HCT116 (cell line): Measurements from ENCODE around the gene PNLDC1. TPM values are rescaled to one million over a fixed set of nuclear protein-coding genes. Genes with fewer than 3 reads are reported as not detected.

Experiments used
- ATAC-seq: fragments of 200-7000 bp; cut with Tn5 transposase; 2 replicates; pipeline ENCODE4 v1.9.1; 2020; ENCODE audit warnings: mild to moderate bottlenecking, moderate library complexity
- BruUV-seq: library from RNA; stranded (reverse); fragments of 400-500 nt; replicated peaks from 2 replicates; lab custom pipeline; 2021; lab: Mats Ljungman, UMichigan
- CTCF ChIA-PET: fragments of 300-600 bp; sonication (Branson Sonifier 250); formaldehyde crosslinking; loops from one replicate; lab custom pipeline; 2021; ENCODE audit warnings: antibody characterized with exemption; lab: Charles Lee
- POLR2A ChIA-PET: fragments of 300-600, 350-600 bp; sonication (Branson Sonifier 250); formaldehyde crosslinking; loops from one replicate; lab custom pipeline; 2021; ENCODE audit warnings: antibody characterized with exemption; lab: Charles Lee
- RAD21 ChIA-PET, 2 experiments: fragments of 300-600 bp; sonication (Branson Sonifier 250); formaldehyde crosslinking; loops; one replicate each; lab custom pipeline; 2023; ENCODE audit warnings: low total read pairs in 2 of 2; ENCODE audit not compliant: uncharacterized antibody in 2 of 2, unreplicated experiment in 2 of 2, low non-redundant PET in 1 of 2; lab: Charles Lee
- DNase-seq: peaks from one replicate; pipeline ENCODE4 v3.0.0-alpha.2; 2010; ENCODE audit warnings: low read depth, low spot score
- H2AFZ ChIP-seq: fragments of 200-600 bp; shearing (Covaris generic), sonication (generic); 2 replicates; pipeline ENCODE4 v1.6.1; 2017; ENCODE audit warnings: low read depth, mixed run types, mixed read lengths, antibody characterized with exemption, low read length; ENCODE audit not compliant: poor library complexity, severe bottlenecking
- H3K27ac ChIP-seq: 2 replicates; pipeline ENCODE4 v1.5.1; 2012; ENCODE audit warnings: low read depth, low read length
- H3K27me3 ChIP-seq: fragments of 200-600 bp; sonication (generic); 2 replicates; pipeline ENCODE4 v1.6.1; 2016; ENCODE audit warnings: mixed run types, low read length, mixed read lengths; ENCODE audit not compliant: insufficient read depth
- H3K36me3 ChIP-seq, 2 experiments: fragments of 200-500 bp in 1 of 2; fragments of 200-600 bp in 1 of 2; sonication (Bioruptor generic) in 1 of 2; sonication (generic) in 1 of 2; 2 replicates each; pipeline versions ENCODE4 v1.5.1 to v1.6.1; 2014 to 2016; ENCODE audit warnings: low read length in 2 of 2, inconsistent platforms in 1 of 2, mixed read lengths in 1 of 2, mixed run types in 1 of 2; ENCODE audit not compliant: insufficient read depth in 2 of 2, control insufficient read depth in 1 of 2
- H3K4me1 ChIP-seq, 2 experiments: fragments of 200-600 bp in 1 of 2; sonication (generic) in 1 of 2; 2 replicates each; pipeline versions ENCODE4 v1.5.1 to v1.6.1; 2012 to 2017; ENCODE audit warnings: low read length in 2 of 2, inconsistent platforms in 1 of 2, mild to moderate bottlenecking in 1 of 2, mixed read lengths in 1 of 2, mixed run types in 1 of 2, moderate library complexity in 1 of 2; ENCODE audit not compliant: insufficient read depth in 2 of 2, control insufficient read depth in 1 of 2
- H3K4me2 ChIP-seq: fragments of 200-600 bp; sonication (generic); 2 replicates; pipeline ENCODE4 v1.6.1; 2017; ENCODE audit warnings: mixed run types, low read length, mixed read lengths
- H3K4me3 ChIP-seq, 2 experiments: fragments of 200-600 bp in 1 of 2; sonication (generic) in 1 of 2; replicated peaks in 1 of 2; 2 replicates each; pipeline ENCODE4 v1.5.1; 2011 to 2016; ENCODE audit warnings: low read length in 2 of 2, control low read depth in 1 of 2, low read depth in 1 of 2, mild to moderate bottlenecking in 1 of 2, mixed read lengths in 1 of 2, mixed run types in 1 of 2
- H3K79me2 ChIP-seq: fragments of 200-600 bp; sonication (generic); 2 replicates; pipeline ENCODE4 v1.6.1; 2017; ENCODE audit warnings: mild to moderate bottlenecking, mixed run types, low read length, moderate library complexity, mixed read lengths; ENCODE audit not compliant: insufficient read depth
- H3K9ac ChIP-seq: fragments of 200-600 bp; sonication (generic); 2 replicates; pipeline ENCODE4 v1.6.1; 2016; ENCODE audit warnings: low read length, mixed read lengths
- H3K9me2 ChIP-seq: fragments of 200-600 bp; sonication (generic), shearing (Covaris generic); 2 replicates; pipeline ENCODE4 v1.6.1; 2017; ENCODE audit warnings: mixed run types, mild to moderate bottlenecking, moderate library complexity; ENCODE audit not compliant: insufficient read depth
- H3K9me3 ChIP-seq, 2 experiments: fragments of 200-500 bp in 1 of 2; fragments of 200-600 bp in 1 of 2; sonication (Bioruptor generic) in 1 of 2; sonication (generic) in 1 of 2; 2 replicates each; pipeline ENCODE4 v1.6.1; 2014 to 2017; ENCODE audit warnings: low read length in 2 of 2, mixed read lengths in 2 of 2, inconsistent platforms in 1 of 2, low read depth in 1 of 2, mild to moderate bottlenecking in 1 of 2, mixed run types in 1 of 2, moderate library complexity in 1 of 2; ENCODE audit not compliant: control insufficient read depth in 1 of 2, insufficient read depth in 1 of 2
- H4K20me1 ChIP-seq: fragments of 200-600 bp; sonication (generic), shearing (Covaris generic); 2 replicates; pipeline ENCODE4 v1.6.1; 2017; ENCODE audit warnings: mixed run types, mild to moderate bottlenecking, moderate library complexity; ENCODE audit not compliant: insufficient read depth
- JUND ChIP-seq: IDR thresholded peaks from 2 replicates; pipeline ENCODE4 v1.6.1; 2012
- SIN3A ChIP-seq: IDR thresholded peaks from 2 replicates; pipeline ENCODE4 v1.6.1; 2012; ENCODE audit warnings: low read depth
- intact Hi-C: fragments of 100-400 bp; cut with micrococcal nuclease; formaldehyde crosslinking; loops from 2 replicates; pipeline ENCODE4 v1.10.0; 2022
- total RNA-seq: library from RNA; stranded (reverse); gene quantifications from one replicate; pipeline ENCODE4 v1.2.1, GENCODE V29; 2021; ENCODE audit not compliant: unreplicated experiment
- TF ChIP-seq, protein P1 (sequence below): IDR thresholded peaks from 2 replicates; pipeline ENCODE4 v1.6.1; 2012
- TF ChIP-seq, protein P2 (sequence below): IDR thresholded peaks from 2 replicates; pipeline ENCODE4 v1.6.1; 2012; ENCODE audit warnings: low read depth

The PNLDC1 gene
- total RNA-seq, 1 experiment from 2014 or later: 0.37 TPM

DNA sequence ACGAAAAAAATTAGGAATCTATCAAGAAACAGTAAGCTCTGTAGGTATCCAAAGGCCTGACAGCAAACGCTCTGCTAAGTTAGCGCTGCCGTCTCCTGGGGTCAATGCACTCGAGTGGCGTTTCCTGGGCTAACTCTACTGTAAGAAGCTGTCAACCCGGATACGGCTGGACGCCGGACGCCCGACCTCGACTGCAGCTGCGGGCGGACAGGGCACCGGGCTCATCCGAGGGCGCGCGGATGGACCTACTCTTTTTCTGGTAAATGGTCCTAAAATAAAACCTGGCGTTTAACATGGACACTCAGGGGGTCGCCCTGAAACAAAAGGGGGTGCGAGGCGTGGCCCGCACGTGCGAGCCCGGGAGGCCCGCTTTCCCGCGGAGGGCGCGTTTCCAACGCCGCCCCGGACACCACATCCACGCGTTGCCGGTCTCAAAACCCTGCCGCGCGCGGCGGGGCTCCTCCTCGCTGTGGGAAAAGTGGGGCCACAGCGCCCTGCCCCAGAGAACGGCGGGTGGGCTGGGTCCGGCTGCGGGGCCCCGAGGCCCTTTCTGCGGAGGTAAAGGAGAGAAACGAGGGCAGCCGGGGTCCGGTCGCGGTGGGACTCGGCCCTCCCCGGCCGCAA, 11.2 kb upstream of the PNLDC1 start:
- CTCF ChIA-PET: no interaction called here
- Histone ChIP-seq H3K4me2 (peak overlapping the region; percentile 89), H3K79me2 (peaks cover 92% of the 10 kb centered on the region), H3K9me3 (no peaks in the 10 kb centered on the region), H3K27me3 (no peaks in the 10 kb centered on the region), H4K20me1 (peaks cover 36% of the 10 kb centered on the region; the same call in 1 of the 2 replicates), H3K4me1 (peaks cover 11 to 20% of the 10 kb centered on the region in 2 experiments; a peak in 3 of 4 replicates), H3K9ac (peak overlapping the region; percentile 92), H3K27ac (peak overlapping the region; percentile 70), H3K36me3 (peaks cover 32 to 57% of the 10 kb centered on the region in 2 experiments), H3K4me3 (peak overlapping the region; percentile 92 to 97), H3K9me2 (no peaks in the 10 kb centered on the region), H2AFZ (no peak overlapping the region)
- RAD21 ChIA-PET: no interaction called here
- ATAC-seq (no peak; the same call in 1 of the 2 replicates), DNase-seq (no peak)
- POLR2A ChIA-PET: interaction anchor here (0.9 to 1.3 kb wide), 6 partner anchors 11 to 97 kb away, joined by 3 to 20 read pairs (median 4); partner anchors contain the start of gene WTAP
- intact Hi-C loops: loop anchor here (1.0 to 5.0 kb wide), 3 partner anchors 26 to 178 kb away; partner anchors contain the start of genes ACAT2, IGF2R and WTAP
- BruUV-seq: no TSS peak
- TF ChIP-seq JUND: no peak
- TF ChIP-seq, protein P1, sequence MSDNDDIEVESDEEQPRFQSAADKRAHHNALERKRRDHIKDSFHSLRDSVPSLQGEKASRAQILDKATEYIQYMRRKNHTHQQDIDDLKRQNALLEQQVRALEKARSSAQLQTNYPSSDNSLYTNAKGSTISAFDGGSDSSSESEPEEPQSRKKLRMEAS: peak; percentile 31; the same call in 1 of the 2 replicates
- TF ChIP-seq, protein P2, sequence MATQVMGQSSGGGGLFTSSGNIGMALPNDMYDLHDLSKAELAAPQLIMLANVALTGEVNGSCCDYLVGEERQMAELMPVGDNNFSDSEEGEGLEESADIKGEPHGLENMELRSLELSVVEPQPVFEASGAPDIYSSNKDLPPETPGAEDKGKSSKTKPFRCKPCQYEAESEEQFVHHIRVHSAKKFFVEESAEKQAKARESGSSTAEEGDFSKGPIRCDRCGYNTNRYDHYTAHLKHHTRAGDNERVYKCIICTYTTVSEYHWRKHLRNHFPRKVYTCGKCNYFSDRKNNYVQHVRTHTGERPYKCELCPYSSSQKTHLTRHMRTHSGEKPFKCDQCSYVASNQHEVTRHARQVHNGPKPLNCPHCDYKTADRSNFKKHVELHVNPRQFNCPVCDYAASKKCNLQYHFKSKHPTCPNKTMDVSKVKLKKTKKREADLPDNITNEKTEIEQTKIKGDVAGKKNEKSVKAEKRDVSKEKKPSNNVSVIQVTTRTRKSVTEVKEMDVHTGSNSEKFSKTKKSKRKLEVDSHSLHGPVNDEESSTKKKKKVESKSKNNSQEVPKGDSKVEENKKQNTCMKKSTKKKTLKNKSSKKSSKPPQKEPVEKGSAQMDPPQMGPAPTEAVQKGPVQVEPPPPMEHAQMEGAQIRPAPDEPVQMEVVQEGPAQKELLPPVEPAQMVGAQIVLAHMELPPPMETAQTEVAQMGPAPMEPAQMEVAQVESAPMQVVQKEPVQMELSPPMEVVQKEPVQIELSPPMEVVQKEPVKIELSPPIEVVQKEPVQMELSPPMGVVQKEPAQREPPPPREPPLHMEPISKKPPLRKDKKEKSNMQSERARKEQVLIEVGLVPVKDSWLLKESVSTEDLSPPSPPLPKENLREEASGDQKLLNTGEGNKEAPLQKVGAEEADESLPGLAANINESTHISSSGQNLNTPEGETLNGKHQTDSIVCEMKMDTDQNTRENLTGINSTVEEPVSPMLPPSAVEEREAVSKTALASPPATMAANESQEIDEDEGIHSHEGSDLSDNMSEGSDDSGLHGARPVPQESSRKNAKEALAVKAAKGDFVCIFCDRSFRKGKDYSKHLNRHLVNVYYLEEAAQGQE: no peak
- TF ChIP-seq SIN3A: peak; percentile 10; the same call in 1 of the 2 replicates
